Stimulated activated naive B cell treated with anti-CD40 and anti-IgM and Interleukin-4, amounts not matched to agents 10 μg/mL and 1 μg/mL and 100 μg/mL, for 72 hours (primary cell): Measurements from ENCODE around the gene NRG2.
A peak's percentile ranks its signal among the peaks of the same experiment; 100 is the strongest.

Experiments
- ATAC-seq, 2 donors: fragments of 150-1000 bp; cut with Tn5 transposase; replicated peaks; 2 replicates each; pipeline ENCODE4 v1.10.0; 2021; ENCODE audit warnings: moderate library complexity in 1 of 2
- DNase-seq: peaks from one replicate; pipeline ENCODE4 v3.0.0; 2021
- H3K27ac Mint-ChIP-seq: one replicate; pipeline ENCODE4 v1.8.0; 2022; ENCODE audit warnings: mild to moderate bottlenecking, mixed read lengths
- H3K27me3 Mint-ChIP-seq, 2 donors: one replicate each; pipeline ENCODE4 v1.8.0; 2022; ENCODE audit warnings: mixed read lengths in 2 of 2
- H3K36me3 Mint-ChIP-seq, 2 donors: one replicate each; pipeline ENCODE4 v1.8.0; 2022; ENCODE audit warnings: mixed read lengths in 2 of 2, mild to moderate bottlenecking in 1 of 2
- H3K4me1 Mint-ChIP-seq, 2 donors: one replicate each; pipeline ENCODE4 v1.8.0; 2022; ENCODE audit warnings: mixed read lengths in 2 of 2, mild to moderate bottlenecking in 1 of 2
- H3K4me3 Mint-ChIP-seq, 2 donors: one replicate each; pipeline ENCODE4 v1.8.0; 2022; ENCODE audit warnings: mild to moderate bottlenecking in 2 of 2, mixed read lengths in 2 of 2, moderate library complexity in 1 of 2
- H3K9me3 Mint-ChIP-seq, 2 donors: one replicate each; pipeline ENCODE4 v1.8.0; 2022; ENCODE audit warnings: mixed read lengths in 2 of 2, mild to moderate bottlenecking in 1 of 2

The NRG2 gene

DNA sequence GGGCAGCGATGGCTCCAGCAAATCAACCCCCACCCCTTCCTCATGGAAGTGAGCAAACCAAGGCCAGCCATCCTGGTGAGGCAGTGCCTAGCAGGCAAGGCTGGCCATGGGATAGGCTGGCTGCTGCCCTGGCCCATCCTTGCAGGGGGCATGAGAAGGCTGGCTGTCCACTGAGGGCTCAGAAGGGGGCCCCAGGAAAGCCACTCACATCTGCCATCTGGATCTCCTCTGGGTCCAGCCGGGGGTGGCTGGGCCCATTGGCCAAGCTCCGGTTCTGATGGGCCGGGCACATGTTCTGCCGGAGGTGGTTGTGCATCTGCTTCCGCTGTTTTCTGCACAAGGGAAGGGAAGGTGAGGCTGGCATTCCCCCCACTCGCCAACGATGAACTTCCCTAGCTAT is 190.4 kb downstream of the NRG2 start:
- no peak for ATAC-seq
- DNase-seq, result no peak
- Mint-ChIP-seq H3K4me1 (no peaks in the 10 kb centered on the region), H3K36me3 (no peaks in the 10 kb centered on the region), H3K9me3 (no peaks in the 10 kb centered on the region), H3K27me3 (no peaks in the 10 kb centered on the region), H3K4me3 (no peak overlapping the region), H3K27ac (no peak overlapping the region)

GRCh38 chr5:139851558-139851957 is 191.5 kb downstream of the NRG2 start:
- ATAC-seq (no peak), DNase-seq (no peak)
- Mint-ChIP-seq H3K27ac (no peak overlapping the region), H3K9me3 (no peaks in the 10 kb centered on the region), H3K4me3 (no peak overlapping the region), H3K27me3 (no peaks in the 10 kb centered on the region), H3K4me1 (peaks cover 2 to 6% of the 10 kb centered on the region in 2 donors), H3K36me3 (no peaks in the 10 kb centered on the region)

GRCh38 chr5:139850423-139851016 is 192.6 kb downstream of the NRG2 start:
- no peak overlapping the region for H3K27ac Mint-ChIP-seq
- peak overlapping the region in 1 of 2 donors; percentile 17 for H3K4me3 Mint-ChIP-seq
- no peaks in the 10 kb centered on the region for H3K9me3 Mint-ChIP-seq
- H3K36me3 Mint-ChIP-seq, result no peaks in the 10 kb centered on the region
- ATAC-seq (no peak), DNase-seq (no peak)
- H3K4me1 Mint-ChIP-seq, result peaks cover 2 to 6% of the 10 kb centered on the region in 2 donors
- peaks cover 6 to 9% of the 10 kb centered on the region in 2 donors for H3K27me3 Mint-ChIP-seq

DNA sequence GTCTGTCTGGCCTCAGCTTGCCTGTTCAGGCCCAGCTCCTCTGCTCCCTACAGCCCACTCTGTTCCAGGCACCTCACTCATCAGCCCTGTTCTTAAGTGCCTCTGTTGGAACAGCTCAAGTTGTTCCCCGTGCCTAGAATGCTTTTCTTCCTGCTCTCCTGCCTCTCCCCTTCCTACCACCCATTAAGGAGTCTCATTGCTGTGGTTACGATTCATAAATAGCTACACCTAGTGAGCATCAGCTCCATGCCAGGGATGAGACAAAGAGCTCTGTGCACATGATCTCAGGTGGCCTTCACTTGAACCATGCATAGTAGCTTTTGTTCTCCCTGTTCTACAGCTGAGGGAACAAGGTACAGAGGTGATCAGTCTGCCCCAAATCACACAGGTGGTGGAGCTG is 193.2 kb downstream of the NRG2 start:
- no peaks in the 10 kb centered on the region for H3K36me3 Mint-ChIP-seq
- no peak for DNase-seq
- H3K27ac Mint-ChIP-seq, result peak overlapping the region; percentile 26
- H3K27me3 Mint-ChIP-seq, result peaks cover 7 to 9% of the 10 kb centered on the region in 2 donors
- H3K4me3 Mint-ChIP-seq, result peak overlapping the region; percentile 0 to 47
- no peak for ATAC-seq
- H3K4me1 Mint-ChIP-seq, result peaks cover 2 to 6% of the 10 kb centered on the region in 2 donors
- no peaks in the 10 kb centered on the region for H3K9me3 Mint-ChIP-seq

DNA sequence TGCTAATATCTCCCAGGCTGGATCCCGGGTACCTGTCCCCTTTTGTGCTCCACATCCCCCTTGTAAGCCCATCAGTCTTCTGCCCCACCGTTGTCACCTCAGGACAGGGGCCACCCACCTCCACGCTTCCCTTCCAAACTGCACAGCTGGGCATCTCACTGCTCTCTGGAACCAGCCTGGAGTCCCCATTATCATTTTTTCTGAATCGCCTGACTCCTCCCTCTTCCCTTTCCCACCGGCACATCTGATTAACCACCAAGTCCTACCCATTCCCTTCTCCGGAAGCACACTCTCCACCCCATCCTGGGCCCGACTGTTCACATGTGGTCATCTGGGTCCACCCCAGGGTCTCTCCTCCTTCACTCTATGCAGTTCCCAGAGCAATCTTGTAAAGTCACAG is 193.6 kb downstream of the NRG2 start:
- peak overlapping the region; percentile 26 for H3K27ac Mint-ChIP-seq

DNA sequence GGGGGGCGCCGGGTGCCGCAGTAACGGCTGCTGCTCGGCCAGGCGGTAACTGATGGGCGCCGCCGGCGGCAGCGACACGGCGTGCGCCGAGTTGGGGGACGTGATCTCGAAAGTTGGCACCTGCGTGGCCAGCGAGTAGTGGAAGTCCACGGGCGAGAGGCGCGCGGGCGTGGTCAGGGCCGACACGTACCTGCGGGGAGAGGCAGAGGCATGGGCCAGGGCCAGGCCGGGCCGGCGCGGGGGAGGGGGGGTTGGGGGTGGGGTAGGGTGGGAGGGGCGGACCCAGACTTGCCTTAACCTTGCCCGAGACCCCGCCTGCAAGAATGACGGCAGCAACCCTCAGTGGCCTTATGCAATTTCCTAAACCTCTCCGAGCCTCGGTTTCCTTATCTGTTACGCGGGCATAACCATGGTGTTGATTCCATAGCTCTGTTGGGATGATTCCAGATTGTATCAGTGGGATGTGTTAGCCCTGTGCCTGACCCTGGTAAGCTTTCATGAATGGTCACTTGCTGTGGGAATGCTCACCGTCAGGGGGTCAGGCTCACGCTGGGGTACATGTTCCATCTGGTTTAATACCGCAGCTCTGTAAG is 194.5 kb downstream of the NRG2 start:
- DNase-seq, result no peak
- peak; percentile 18 to 24 for ATAC-seq
- H3K36me3 Mint-ChIP-seq, result no peaks in the 10 kb centered on the region
- peak overlapping the region; percentile 80 to 82 for H3K4me3 Mint-ChIP-seq
- H3K4me1 Mint-ChIP-seq, result peaks cover 7 to 11% of the 10 kb centered on the region in 2 donors
- peak overlapping the region; percentile 10 for H3K27ac Mint-ChIP-seq
- H3K9me3 Mint-ChIP-seq, result no peaks in the 10 kb centered on the region
- H3K27me3 Mint-ChIP-seq, result peaks cover 13 to 17% of the 10 kb centered on the region in 2 donors

More for the DNA sequence above, 193.6 kb downstream of the NRG2 start:
- no peak for ATAC-seq
- Mint-ChIP-seq H3K27me3 (peaks cover 10 to 13% of the 10 kb centered on the region in 2 donors), H3K4me1 (peaks cover 5 to 9% of the 10 kb centered on the region in 2 donors), H3K9me3 (no peaks in the 10 kb centered on the region), H3K36me3 (no peaks in the 10 kb centered on the region), H3K4me3 (peak overlapping the region; percentile 24 to 47)
- DNase-seq, result no peak

DNA sequence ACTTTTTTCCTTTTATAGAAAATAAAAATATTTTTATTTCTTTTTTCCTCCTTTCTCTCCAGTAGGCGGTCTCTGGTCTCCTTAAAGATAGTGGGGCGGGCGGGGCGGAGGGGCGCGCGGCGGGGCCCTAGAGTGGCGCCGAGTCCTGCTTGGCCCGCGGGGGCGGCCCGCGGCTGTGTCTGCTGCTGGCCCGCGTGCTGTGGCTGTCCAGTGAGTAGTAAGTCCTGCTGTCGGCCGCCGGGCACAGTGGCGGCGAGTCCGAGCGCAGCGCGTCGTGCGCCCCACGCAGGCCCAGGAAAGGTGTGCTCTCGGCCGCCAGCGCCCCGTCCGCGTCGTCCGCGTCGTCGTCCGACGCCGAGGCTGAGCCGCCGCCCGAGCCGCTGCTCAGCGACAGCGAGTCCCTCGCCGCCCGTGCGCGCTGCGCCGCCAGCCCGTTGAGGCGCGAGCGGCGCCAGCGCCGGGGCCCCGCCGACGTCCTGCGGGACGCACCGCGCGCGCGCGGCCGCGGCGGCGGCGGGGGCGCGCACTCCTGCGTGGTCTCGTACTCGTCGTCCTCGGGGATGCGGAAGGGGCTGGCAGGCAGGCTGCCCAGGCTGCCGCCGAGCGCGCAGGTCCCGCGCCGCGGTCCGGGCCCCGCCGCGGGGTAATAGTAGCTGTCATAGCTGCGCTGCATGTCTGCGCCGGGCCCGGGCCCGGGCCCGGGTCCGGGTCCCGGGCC is 195.2 kb downstream of the NRG2 start:
- Mint-ChIP-seq H3K27ac (no peak overlapping the region), H3K36me3 (no peaks in the 10 kb centered on the region), H3K27me3 (peaks cover 20 to 22% of the 10 kb centered on the region in 2 donors), H3K4me3 (peak overlapping the region; percentile 76 to 82), H3K4me1 (peaks cover 7 to 11% of the 10 kb centered on the region in 2 donors), H3K9me3 (no peaks in the 10 kb centered on the region)
- ATAC-seq (peak; percentile 84 to 90), DNase-seq (peak; percentile 70)

DNA sequence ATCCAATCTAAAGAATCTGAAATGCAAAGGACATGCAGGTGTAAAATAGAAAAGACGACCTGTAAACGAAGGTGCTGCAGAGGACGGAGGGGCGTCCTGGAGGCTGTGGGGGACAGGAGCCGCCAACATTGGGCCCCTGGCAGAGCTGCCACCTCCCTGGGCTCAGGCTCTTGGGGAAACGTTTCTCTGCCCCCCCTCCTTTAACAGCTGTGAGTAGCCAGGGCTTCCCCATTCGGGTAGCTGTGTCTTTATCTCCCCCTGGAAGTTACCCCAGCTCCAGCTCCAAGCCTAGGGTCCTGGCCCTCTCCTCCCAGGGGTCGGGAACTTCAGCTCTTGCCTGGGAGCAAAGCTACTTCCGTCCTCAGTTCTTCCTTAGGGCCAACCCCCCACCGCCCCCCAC is 196.0 kb downstream of the NRG2 start:
- DNase-seq, result no peak
- no peaks in the 10 kb centered on the region for H3K9me3 Mint-ChIP-seq
- peaks cover 7 to 11% of the 10 kb centered on the region in 2 donors for H3K4me1 Mint-ChIP-seq
- ATAC-seq, result no peak
- peaks cover 25 to 27% of the 10 kb centered on the region in 2 donors for H3K27me3 Mint-ChIP-seq
- H3K36me3 Mint-ChIP-seq, result no peaks in the 10 kb centered on the region
- H3K27ac Mint-ChIP-seq, result no peak overlapping the region
- H3K4me3 Mint-ChIP-seq, result peak overlapping the region; percentile 51 to 82

- ATAC-seq (no peak), DNase-seq (no peak)
- peaks cover 25 to 27% of the 10 kb centered on the region in 2 donors for H3K27me3 Mint-ChIP-seq
- H3K4me3 Mint-ChIP-seq, result no peak overlapping the region
- H3K36me3 Mint-ChIP-seq, result no peaks in the 10 kb centered on the region
- peaks cover 7 to 11% of the 10 kb centered on the region in 2 donors for H3K4me1 Mint-ChIP-seq
- H3K9me3 Mint-ChIP-seq, result no peaks in the 10 kb centered on the region
- H3K27ac Mint-ChIP-seq, result no peak overlapping the region
Measured at GRCh38 chr5:139845846-139846681, 197.0 kb downstream of the NRG2 start.

- H3K27ac Mint-ChIP-seq, result no peak overlapping the region
- H3K4me3 Mint-ChIP-seq, result peak overlapping the region in 1 of 2 donors; percentile 27
- ATAC-seq (peak; percentile 55 to 63), DNase-seq (peak; percentile 66)
- no peaks in the 10 kb centered on the region for H3K9me3 Mint-ChIP-seq
- peaks cover 25 to 27% of the 10 kb centered on the region in 2 donors for H3K27me3 Mint-ChIP-seq
- no peaks in the 10 kb centered on the region for H3K36me3 Mint-ChIP-seq
- H3K4me1 Mint-ChIP-seq, result peaks cover 7 to 11% of the 10 kb centered on the region in 2 donors
Measured at GRCh38 chr5:139844472-139845145, 198.5 kb downstream of the NRG2 start.

DNA sequence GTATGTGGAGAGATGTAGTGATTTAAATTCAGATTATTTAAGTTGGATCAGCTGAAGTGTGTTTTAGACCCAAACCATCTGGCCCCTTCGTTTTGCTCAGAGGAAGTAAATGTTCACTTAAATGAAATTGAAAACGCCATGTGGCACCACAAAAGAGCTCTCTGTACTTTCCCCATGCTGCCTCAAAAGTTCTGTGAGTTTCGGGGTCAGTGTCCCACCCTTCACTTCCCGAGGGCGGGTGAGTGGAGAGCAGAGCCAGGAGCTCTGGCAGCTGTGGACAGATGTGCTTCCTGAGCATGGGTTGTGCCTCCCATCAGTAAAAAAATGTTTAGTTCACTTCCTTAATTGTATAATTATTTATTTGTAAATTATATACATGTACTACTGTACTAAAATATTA is 199.1 kb downstream of the NRG2 start:
- no peak for ATAC-seq
- H3K36me3 Mint-ChIP-seq, result no peaks in the 10 kb centered on the region
- no peak overlapping the region for H3K27ac Mint-ChIP-seq
- no peak for DNase-seq
- no peak overlapping the region for H3K4me3 Mint-ChIP-seq
- H3K4me1 Mint-ChIP-seq, result peaks cover 7 to 11% of the 10 kb centered on the region in 2 donors
- peaks cover 25 to 27% of the 10 kb centered on the region in 2 donors for H3K27me3 Mint-ChIP-seq
- no peaks in the 10 kb centered on the region for H3K9me3 Mint-ChIP-seq

DNA sequence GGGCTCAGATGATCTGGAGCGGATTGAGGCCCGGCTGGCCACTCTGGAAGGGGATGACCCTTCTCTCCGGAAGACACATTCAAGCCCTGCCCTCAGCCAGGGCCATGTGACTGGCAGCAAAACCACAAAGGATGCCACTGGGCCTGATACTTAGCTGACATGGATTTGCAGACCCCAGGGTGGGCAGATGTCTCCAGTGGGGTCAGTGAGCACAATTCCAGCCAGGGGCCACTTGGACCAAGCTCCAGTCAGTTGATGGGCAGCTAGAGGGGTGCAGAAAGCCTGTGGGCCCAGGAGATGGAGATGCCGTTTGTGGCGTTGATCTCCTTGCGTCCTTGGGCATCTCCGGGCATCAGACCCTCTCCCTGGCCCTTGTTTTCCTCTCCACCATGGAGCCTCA is 200.8 kb downstream of the NRG2 start:
- H3K36me3 Mint-ChIP-seq, result no peaks in the 10 kb centered on the region
- H3K27ac Mint-ChIP-seq, result no peak overlapping the region
- H3K4me1 Mint-ChIP-seq, result peaks cover 5 to 8% of the 10 kb centered on the region in 2 donors
- H3K4me3 Mint-ChIP-seq, result no peak overlapping the region
- DNase-seq (no peak), ATAC-seq (no peak)
- no peaks in the 10 kb centered on the region for H3K9me3 Mint-ChIP-seq
- peaks cover 25 to 32% of the 10 kb centered on the region in 2 donors for H3K27me3 Mint-ChIP-seq

DNA sequence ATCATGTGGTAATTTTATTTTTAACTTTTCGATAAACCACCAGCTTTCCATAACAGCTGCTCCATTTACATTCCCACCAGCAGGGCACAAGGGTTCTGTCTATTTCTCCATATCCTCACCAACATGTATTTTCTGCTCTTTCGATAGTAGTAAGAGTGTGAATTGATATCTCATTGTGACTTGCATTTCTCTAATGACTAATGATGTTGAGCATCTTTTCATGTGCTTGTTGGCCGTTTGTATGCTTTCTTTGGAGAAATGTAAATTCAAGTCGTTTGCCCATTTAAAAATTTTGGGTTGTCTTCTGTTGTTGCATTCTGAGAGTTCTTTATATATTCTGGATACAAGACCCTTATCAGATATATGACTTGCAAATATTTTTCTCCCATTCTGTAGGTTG is 201.6 kb downstream of the NRG2 start:
- Mint-ChIP-seq H3K27me3 (peaks cover 28 to 36% of the 10 kb centered on the region in 2 donors), H3K36me3 (no peaks in the 10 kb centered on the region), H3K4me1 (peaks cover 5 to 6% of the 10 kb centered on the region in 2 donors), H3K27ac (no peak overlapping the region), H3K9me3 (no peaks in the 10 kb centered on the region), H3K4me3 (no peak overlapping the region)
- ATAC-seq, result no peak
- no peak for DNase-seq
